Upper lobe of left lung (tissue), 4 donors: ENCODE results near the gene SDF2L1.

Experiments used
- CTCF ChIP-seq, 6 experiments: fragments of 450-650 bp in 4 of 6; fragments of 200-600 bp in 2 of 6; sonication (generic) in 2 of 6; IDR thresholded peaks; one replicate each; pipeline ENCODE4 v1.5.1; 2016 to 2019; ENCODE audit warnings: antibody characterized with exemption in 6 of 6
- EP300 ChIP-seq, 4 donors: sonication (generic); formaldehyde crosslinking; IDR thresholded peaks; one replicate each; pipeline ENCODE4 v1.5.1; 2017; ENCODE audit warnings: antibody characterized with exemption in 4 of 4, control low read depth in 2 of 4
- POLR2A ChIP-seq, 4 donors: fragments of 450-650 bp; IDR thresholded peaks; one replicate each; pipeline ENCODE4 v1.5.1; 2016 to 2017; ENCODE audit warnings: antibody characterized with exemption in 4 of 4, mild to moderate bottlenecking in 2 of 4

- TF ChIP-seq EP300 (IDR thresholded peaks at IDR 0.05) = no peak
- TF ChIP-seq POLR2A (IDR thresholded peaks at IDR 0.05) = no peak
- TF ChIP-seq CTCF (IDR thresholded peaks at IDR 0.05) = no peak
These were observed 1.3 kb upstream of the SDF2L1 start for GRCh38 chr22:21640810-21641209.
